HepG2 (cell line): ENCODE measurements around the gene MCM6. TPM values are rescaled to one million over a fixed set of nuclear protein-coding genes. Genes with fewer than 3 reads are reported as not detected.

Source experiments
- ATAC-seq: fragments of 200-7000 bp; cut with Tn5 transposase; 3 replicates; pipeline ENCODE4 v1.9.1; 2020; ENCODE audit warnings: mild to moderate bottlenecking, moderate library complexity
- BruUV-seq: library from RNA; stranded (reverse); fragments of 400-500 nt; replicated peaks from 2 replicates; lab custom pipeline; 2021; lab: Mats Ljungman, UMichigan
- CTCF ChIA-PET: fragments of 300-600 bp; formaldehyde crosslinking; extraction: SDS; loops from one replicate; lab custom pipeline; 2021; ENCODE audit warnings: low total read pairs, inconsistent platforms, low intra/inter-chr PET ratio; lab: Yijun Ruan, JAX
- POLR2A ChIA-PET: fragments of 350-600 bp; sonication (Branson Sonifier 250); formaldehyde crosslinking; loops from one replicate; lab custom pipeline; 2020; ENCODE audit warnings: antibody characterized with exemption, inconsistent platforms; lab: Yijun Ruan, JAX
- DNase-seq: peaks from one replicate; pipeline ENCODE4 v3.0.0-alpha.2; 2015; ENCODE audit warnings: low spot score
- FAIRE-seq: peaks from 3 replicates; lab custom pipeline; 2011; peaks lifted over from hg19 to GRCh38; lab: Jason Lieb, UNC
- H2AFZ ChIP-seq: one replicate; pipeline ENCODE4 v1.6.1; 2011; ENCODE audit warnings: low read length, inconsistent platforms
- H3K27ac ChIP-seq: fragments of 300-600 bp; 3 replicates; pipeline ENCODE4 v1.8.0; 2011; ENCODE audit warnings: mixed run types, mild to moderate bottlenecking, mixed read lengths, low read length, inconsistent platforms; ENCODE audit not compliant: insufficient read depth; ENCODE audit errors: extremely low read length
- H3K27me3 ChIP-seq, 2 experiments: fragments of 200-600 bp in 1 of 2; 2 replicates in 1 of 2; 3 replicates in 1 of 2; pipeline versions ENCODE4 v1.6.0 to v1.8.0; 2011; ENCODE audit warnings: low read length in 2 of 2, mild to moderate bottlenecking in 2 of 2, moderate library complexity in 2 of 2, inconsistent platforms in 1 of 2; ENCODE audit not compliant: insufficient read depth in 2 of 2, control insufficient read depth in 1 of 2
- H3K36me3 ChIP-seq, 2 experiments: fragments of 200-600 bp in 1 of 2; replicated peaks in 1 of 2; 2 replicates in 1 of 2; 3 replicates in 1 of 2; pipeline versions ENCODE4 v1.5.1 to v1.8.0; 2011; ENCODE audit warnings: low read length in 2 of 2, inconsistent platforms in 1 of 2; ENCODE audit not compliant: insufficient read depth in 2 of 2, control insufficient read depth in 1 of 2
- H3K4me1 ChIP-seq: 2 replicates; pipeline ENCODE4 v1.5.1; 2012; ENCODE audit warnings: low read length, inconsistent platforms; ENCODE audit not compliant: insufficient read depth
- H3K4me2 ChIP-seq: 2 replicates; pipeline ENCODE4 v1.6.0; 2011; ENCODE audit warnings: low read depth, low read length, inconsistent platforms
- H3K4me3 ChIP-seq, 3 experiments: fragments of 200-600 bp in 1 of 3; sonication (generic), shearing (Covaris generic) in 1 of 3; replicated peaks in 1 of 3; 2 replicates each; pipeline ENCODE4 v1.5.1; 2011 to 2016; ENCODE audit warnings: low read length in 3 of 3, inconsistent platforms in 2 of 3, low read depth in 2 of 3, mild to moderate bottlenecking in 2 of 3, control low read depth in 1 of 3, mixed read lengths in 1 of 3; ENCODE audit not compliant: insufficient read depth in 1 of 3
- H3K79me2 ChIP-seq: one replicate; pipeline ENCODE4 v1.6.1; 2011; ENCODE audit warnings: low read length, inconsistent platforms; ENCODE audit not compliant: insufficient read depth
- H3K9ac ChIP-seq: 2 replicates; pipeline ENCODE4 v1.6.0; 2011; ENCODE audit warnings: mild to moderate bottlenecking, low read depth, low read length, inconsistent platforms; ENCODE audit not compliant: insufficient read depth
- H3K9me3 ChIP-seq: 2 replicates; pipeline ENCODE4 v1.5.1; 2012; ENCODE audit warnings: mild to moderate bottlenecking, low read length
- H4K20me1 ChIP-seq: 2 replicates; pipeline ENCODE4 v1.6.0; 2011; ENCODE audit warnings: inconsistent platforms, mild to moderate bottlenecking, low read length, moderate library complexity; ENCODE audit not compliant: insufficient read depth
- JUND ChIP-seq: sonication (generic); formaldehyde crosslinking; IDR thresholded peaks from 2 replicates; pipeline ENCODE4 v1.8.0; 2022; ENCODE audit warnings: mild to moderate bottlenecking, missing genetic modification reagents
- MATR3 ChIP-seq: sonication (generic); formaldehyde crosslinking; IDR thresholded peaks from 2 replicates; pipeline ENCODE4 v1.4.0; 2020; ENCODE audit warnings: missing genetic modification reagents
- SMAD3 ChIP-seq: sonication (generic); formaldehyde crosslinking; IDR thresholded peaks from 2 replicates; pipeline ENCODE4 v1.4.0; 2020; ENCODE audit warnings: missing genetic modification reagents
- TBP ChIP-seq: sonication (generic); formaldehyde crosslinking; IDR thresholded peaks from 2 replicates; pipeline ENCODE4 v1.5.0; 2020; ENCODE audit warnings: missing genetic modification reagents
- ZNF496 ChIP-seq: sonication (generic); formaldehyde crosslinking; IDR thresholded peaks from 2 replicates; pipeline ENCODE4 v1.8.1; 2023; ENCODE audit warnings: mild to moderate bottlenecking, moderate library complexity, missing genetic modification reagents; ENCODE audit not compliant: insufficient replicate concordance
- ZNF543 ChIP-seq: sonication (generic); formaldehyde crosslinking; IDR thresholded peaks from 2 replicates; pipeline ENCODE4 v1.4.0; 2020; ENCODE audit warnings: mild to moderate bottlenecking, missing genetic modification reagents
- ZNF672 ChIP-seq: sonication (generic); formaldehyde crosslinking; IDR thresholded peaks from 2 replicates; pipeline ENCODE4 v1.8.1; 2022; ENCODE audit warnings: missing genetic modification reagents
- ZNF678 ChIP-seq: sonication (generic); formaldehyde crosslinking; IDR thresholded peaks from 2 replicates; pipeline ENCODE4 v1.4.0; 2020; ENCODE audit warnings: mild to moderate bottlenecking, missing genetic modification reagents
- WGBS: methylation state at CpG from one replicate; pipeline ENCODE4 v1.1.6; 2017; ENCODE audit warnings: low lambda C conversion rate; 5-methylcytosine and 5-hydroxymethylcytosine counted together
- in situ Hi-C: cut with HindIII; loops from 2 replicates; pipeline ENCODE4 v1.10.0; 2017; ENCODE audit warnings: low pct_unique_long_range_greater_than_20kb; ENCODE audit not compliant: extremely low pct_ligation_motif_present
- intact Hi-C: fragments of 100-400 bp; cut with micrococcal nuclease; formaldehyde crosslinking; loops from one replicate; pipeline ENCODE4 v1.10.0; 2022; ENCODE audit not compliant: unreplicated experiment
- polyA plus RNA-seq, 8 experiments: library from polyadenylated mRNA; depleted of rRNA in 3 of 8; stranded (reverse) in 7 of 8; unstranded in 1 of 8; fragments of >200 nt; fragmentation: Illumina TruSeq in 4 of 8; extraction: Trizol in 4 of 8; gene quantifications; 2 replicates each; pipeline versions ENCODE4 v1.2.1 to v1.2.3, GENCODE V29; 2011 to 2016; ENCODE audit warnings: low read depth in 4 of 8, missing spikeins in 1 of 8, mixed read lengths in 1 of 8; ENCODE audit not compliant: insufficient read depth in 1 of 8
- total RNA-seq, 5 experiments: library from RNA; depleted of rRNA; stranded (reverse); fragments of >200 nt; fragmentation: Illumina TruSeq; extraction: Trizol; gene quantifications; 2 replicates each; pipeline ENCODE4 v1.2.3, GENCODE V29; 2016; ENCODE audit warnings: low read depth in 1 of 5
- TF ChIP-seq, protein P1 (sequence below): IDR thresholded peaks from 2 replicates; pipeline ENCODE4 v1.6.1; 2016; ENCODE audit warnings: mild to moderate bottlenecking, missing biosample characterization, missing genetic modification reagents
- TF ChIP-seq, protein P2 (sequence below): sonication (generic); formaldehyde crosslinking; IDR thresholded peaks from 2 replicates; pipeline ENCODE4 v1.8.1; 2023; ENCODE audit warnings: mild to moderate bottlenecking, moderate library complexity, missing genetic modification reagents
- TF ChIP-seq, protein P3 (sequence below): sonication (generic); formaldehyde crosslinking; IDR thresholded peaks from 2 replicates; pipeline ENCODE4 v1.9.0; 2021; ENCODE audit warnings: missing genetic modification reagents, mild to moderate bottlenecking, borderline replicate concordance

MCM6 gene
- total and polyA plus RNA-seq, 2 of the 13 experiments (the other 11 are each of a cell fraction or from before 2014, with no cell fraction given) = 9.7 to 18.7 TPM

DNA sequence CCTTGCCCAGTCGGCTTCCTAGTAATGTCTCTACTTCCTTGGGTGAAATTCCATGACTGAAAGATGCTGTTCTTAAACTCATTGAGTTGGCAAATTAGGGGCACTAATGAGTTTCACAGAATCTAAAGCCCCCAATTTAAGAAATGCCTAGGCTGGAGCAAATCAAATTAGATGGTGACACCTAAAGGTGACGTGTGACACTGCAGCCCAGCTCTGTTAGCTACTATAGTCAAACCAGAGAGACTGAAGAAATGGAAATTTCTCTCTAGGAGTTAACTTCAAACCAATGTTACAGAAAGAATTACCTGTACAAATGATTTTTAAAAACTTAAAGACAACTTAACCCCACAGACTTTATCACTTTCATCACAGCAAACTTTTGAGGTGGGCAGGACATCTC lies 76.5 kb downstream of the MCM6 start:
- ATAC-seq = no peak
- 21% methylated on average over 2 of the region's 2 CpGs for WGBS
- in situ Hi-C loops = loop anchor here (10.0 kb wide), 1 partner anchor 805 kb away; no protein-coding TSS in a partner anchor
- POLR2A ChIA-PET = no interaction called here
- peaks cover 30% of the 10 kb centered on the region for H3K9me3 ChIP-seq
- no peaks in the 10 kb centered on the region for H4K20me1 ChIP-seq
- no peak overlapping the region for H2AFZ ChIP-seq
- H3K9ac ChIP-seq = no peak overlapping the region
- CTCF ChIA-PET = interaction anchor here (1.4 kb wide), 1 partner anchor 811 kb away, joined by 3 read pairs; no protein-coding TSS in a partner anchor
- FAIRE-seq = no peak
- no peak for DNase-seq
- no peak overlapping the region for H3K4me2 ChIP-seq
- H3K27ac ChIP-seq = no peak overlapping the region
- TF ChIP-seq, protein P1, sequence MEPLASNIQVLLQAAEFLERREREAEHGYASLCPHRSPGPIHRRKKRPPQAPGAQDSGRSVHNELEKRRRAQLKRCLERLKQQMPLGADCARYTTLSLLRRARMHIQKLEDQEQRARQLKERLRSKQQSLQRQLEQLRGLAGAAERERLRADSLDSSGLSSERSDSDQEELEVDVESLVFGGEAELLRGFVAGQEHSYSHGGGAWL (CRISPR knock-in tag) = no peak
- TF ChIP-seq ZNF543 (CRISPR knock-in tag) = no peak
- TF ChIP-seq JUND (CRISPR knock-in tag) = no peak
- TF ChIP-seq, protein P2, sequence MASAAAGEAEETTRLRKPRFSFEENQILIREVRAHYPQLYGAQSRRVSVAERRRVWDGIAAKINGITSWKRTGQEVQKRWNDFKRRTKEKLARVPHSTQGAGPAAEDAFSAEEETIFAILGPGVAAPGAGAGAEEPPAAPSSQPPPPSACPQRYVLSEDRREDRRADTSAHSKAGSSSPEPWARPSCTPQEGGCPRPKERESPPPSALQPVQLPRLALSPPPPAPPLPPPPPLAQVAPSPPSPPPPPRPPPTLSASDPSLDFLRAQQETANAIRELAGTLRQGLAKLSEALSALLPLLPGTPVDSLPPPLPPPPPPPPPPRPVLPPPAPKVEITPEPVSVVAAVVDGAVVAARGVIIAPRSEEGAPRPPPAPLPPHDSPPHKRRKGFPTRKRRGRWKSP (CRISPR knock-in tag) = no peak
- TF ChIP-seq SMAD3 = no peak
- no peak for TF ChIP-seq ZNF672 (CRISPR knock-in tag)
- TF ChIP-seq MATR3 (CRISPR knock-in tag) = no peak
- TF ChIP-seq, protein P3, sequence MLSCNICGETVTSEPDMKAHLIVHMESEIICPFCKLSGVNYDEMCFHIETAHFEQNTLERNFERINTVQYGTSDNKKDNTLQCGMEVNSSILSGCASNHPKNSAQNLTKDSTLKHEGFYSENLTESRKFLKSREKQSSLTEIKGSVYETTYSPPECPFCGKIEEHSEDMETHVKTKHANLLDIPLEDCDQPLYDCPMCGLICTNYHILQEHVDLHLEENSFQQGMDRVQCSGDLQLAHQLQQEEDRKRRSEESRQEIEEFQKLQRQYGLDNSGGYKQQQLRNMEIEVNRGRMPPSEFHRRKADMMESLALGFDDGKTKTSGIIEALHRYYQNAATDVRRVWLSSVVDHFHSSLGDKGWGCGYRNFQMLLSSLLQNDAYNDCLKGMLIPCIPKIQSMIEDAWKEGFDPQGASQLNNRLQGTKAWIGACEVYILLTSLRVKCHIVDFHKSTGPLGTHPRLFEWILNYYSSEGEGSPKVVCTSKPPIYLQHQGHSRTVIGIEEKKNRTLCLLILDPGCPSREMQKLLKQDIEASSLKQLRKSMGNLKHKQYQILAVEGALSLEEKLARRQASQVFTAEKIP = no peak
- TF ChIP-seq TBP = no peak
- TF ChIP-seq ZNF496 (CRISPR knock-in tag) = no peak
- no peak for TF ChIP-seq ZNF678 (CRISPR knock-in tag)
- no peaks in the 10 kb centered on the region for H3K36me3 ChIP-seq
- H3K27me3 ChIP-seq = no peaks in the 10 kb centered on the region
- H3K79me2 ChIP-seq = no peaks in the 10 kb centered on the region
- H3K4me1 ChIP-seq = no peaks in the 10 kb centered on the region
- intact Hi-C loops = no loop called here
- no peak overlapping the region for H3K4me3 ChIP-seq
- no TSS peak for BruUV-seq
